Endothelial cell of umbilical vein (primary cell): ENCODE measurements around the gene GPR151. TPM values are rescaled to one million over a fixed set of nuclear protein-coding genes. Genes with fewer than 3 reads are reported as not detected.

Source experiments
- BruUV-seq: library from RNA; stranded (reverse); fragments of 400-500 nt; replicated peaks from 2 replicates; lab custom pipeline; 2021; lab: Mats Ljungman, UMichigan
- CTCF ChIA-PET: fragments of 300-600, 350-600 bp; sonication (Branson Sonifier 250); formaldehyde crosslinking; loops from one replicate; lab custom pipeline; 2021; ENCODE audit warnings: antibody characterized with exemption, inconsistent platforms; lab: Charles Lee
- POLR2A ChIA-PET: fragments of 300-600, 350-600 bp; sonication (Branson Sonifier 250); formaldehyde crosslinking; loops from one replicate; lab custom pipeline; 2021; ENCODE audit warnings: antibody characterized with exemption, inconsistent platforms; lab: Charles Lee
- DNase-seq: peaks from one replicate; pipeline ENCODE4 v3.0.0-alpha.2; 2011; ENCODE audit warnings: low read depth, low spot score
- FAIRE-seq: peaks from 2 replicates; lab custom pipeline; 2011; peaks lifted over from hg19 to GRCh38; lab: Jason Lieb, UNC
- H2AFZ ChIP-seq: 2 replicates; pipeline ENCODE4 v1.6.0; 2012; ENCODE audit warnings: low read depth, low read length, control low read depth, inconsistent platforms
- H3K27ac ChIP-seq: 2 replicates; pipeline ENCODE4 v1.5.1; 2011; ENCODE audit warnings: low read depth, mild to moderate bottlenecking, control low read depth, low read length, moderate library complexity; ENCODE audit not compliant: insufficient read depth
- H3K27me3 ChIP-seq, 2 experiments: 2 replicates each; pipeline versions ENCODE4 v1.6.0 to v1.6.1; 2011; ENCODE audit warnings: low read length in 2 of 2, mixed read lengths in 1 of 2; ENCODE audit not compliant: control insufficient read depth in 2 of 2, insufficient read depth in 2 of 2
- H3K36me3 ChIP-seq, 2 experiments: 2 replicates in 1 of 2; 3 replicates in 1 of 2; pipeline ENCODE4 v1.5.1; 2011; ENCODE audit warnings: low read length in 2 of 2, mild to moderate bottlenecking in 1 of 2, moderate library complexity in 1 of 2; ENCODE audit not compliant: control insufficient read depth in 2 of 2, insufficient read depth in 2 of 2; ENCODE audit errors: extremely low read depth in 1 of 2
- H3K4me1 ChIP-seq: 3 replicates; pipeline ENCODE4 v1.5.1; 2011; ENCODE audit warnings: mild to moderate bottlenecking, low read length; ENCODE audit not compliant: control insufficient read depth, insufficient read depth; ENCODE audit errors: extremely low read depth
- H3K4me2 ChIP-seq: 2 replicates; pipeline ENCODE4 v1.6.1; 2011; ENCODE audit warnings: low read length, control low read depth, mixed read lengths; ENCODE audit not compliant: insufficient read depth
- H3K4me3 ChIP-seq, 3 experiments: fragments of 200-600 bp in 1 of 3; sonication (generic), shearing (Covaris generic) in 1 of 3; replicated peaks in 1 of 3; 2 replicates each; pipeline ENCODE4 v1.5.1; 2011 to 2016; ENCODE audit warnings: control low read depth in 3 of 3, low read length in 3 of 3, mild to moderate bottlenecking in 2 of 3, inconsistent platforms in 1 of 3, low read depth in 1 of 3, moderate library complexity in 1 of 3; ENCODE audit not compliant: insufficient read depth in 1 of 3
- H3K79me2 ChIP-seq: 2 replicates; pipeline ENCODE4 v1.6.0; 2012; ENCODE audit warnings: low read length, inconsistent platforms; ENCODE audit not compliant: control insufficient read depth, insufficient read depth
- H3K9ac ChIP-seq: replicated peaks from 2 replicates; pipeline ENCODE3; 2011; ENCODE audit warnings: low read length, control low read depth; ENCODE audit not compliant: insufficient read depth; ENCODE audit errors: extremely low read depth
- H3K9me1 ChIP-seq: replicated peaks from 3 replicates; pipeline ENCODE4 v1.6.0; 2011; ENCODE audit warnings: mild to moderate bottlenecking, low read length; ENCODE audit not compliant: control insufficient read depth, insufficient read depth; ENCODE audit errors: extremely low read depth
- H3K9me3 ChIP-seq: replicated peaks from 2 replicates; pipeline ENCODE4 v1.5.1; 2012; ENCODE audit warnings: low read length, inconsistent platforms; ENCODE audit not compliant: control insufficient read depth, insufficient read depth
- H4K20me1 ChIP-seq: replicated peaks from 2 replicates; pipeline ENCODE3; 2011; ENCODE audit warnings: mild to moderate bottlenecking, low read length; ENCODE audit not compliant: control insufficient read depth, insufficient read depth; ENCODE audit errors: extremely low read depth
- CTCF ChIP-seq, 2 donors: IDR thresholded peaks; 1 replicate in 1 of 2; 2 replicates in 1 of 2; pipeline ENCODE4 v1.5.1; 2011; ENCODE audit warnings: low read length in 2 of 2, mild to moderate bottlenecking in 2 of 2, moderate library complexity in 2 of 2, control low read depth in 1 of 2, inconsistent platforms in 1 of 2, low read depth in 1 of 2; ENCODE audit not compliant: insufficient read depth in 1 of 2; ENCODE audit errors: extremely low read depth in 1 of 2
- EZH2 ChIP-seq: IDR thresholded peaks from 2 replicates; pipeline ENCODE4 v1.6.1; 2012; ENCODE audit warnings: borderline replicate concordance, low read depth, mild to moderate bottlenecking, moderate library complexity, low read length, inconsistent platforms; ENCODE audit not compliant: severe bottlenecking
- FOS ChIP-seq: IDR thresholded peaks from 2 replicates; pipeline ENCODE4 v1.6.1; 2011; ENCODE audit warnings: mild to moderate bottlenecking, low read length, moderate library complexity, borderline replicate concordance; ENCODE audit not compliant: insufficient read depth
- GATA2 ChIP-seq: IDR thresholded peaks from 2 replicates; pipeline ENCODE4 v1.7.0; 2011; ENCODE audit warnings: low read depth, mild to moderate bottlenecking, moderate library complexity, mixed read lengths, low read length; ENCODE audit not compliant: insufficient read length, insufficient read depth
- JUN ChIP-seq: IDR thresholded peaks from 2 replicates; pipeline ENCODE4 v1.6.1; 2011; ENCODE audit warnings: borderline replicate concordance, low read depth; ENCODE audit not compliant: insufficient read length, insufficient read depth
- MAX ChIP-seq: IDR thresholded peaks from 2 replicates; pipeline ENCODE4 v1.6.1; 2011; ENCODE audit not compliant: insufficient read depth, insufficient read length
- MYC ChIP-seq: IDR thresholded peaks from one replicate; pipeline ENCODE4 v1.6.1; 2011; ENCODE audit warnings: mild to moderate bottlenecking, low read depth, low read length
- POLR2A ChIP-seq: IDR thresholded peaks from 2 replicates; pipeline ENCODE4 v1.6.1; 2012; ENCODE audit warnings: low read depth, mild to moderate bottlenecking, control low read depth, low read length
- POLR2AphosphoS5 ChIP-seq: IDR thresholded peaks from 2 replicates; pipeline ENCODE4 v1.6.1; 2012; ENCODE audit warnings: low read depth, mild to moderate bottlenecking, control low read depth, low read length, moderate library complexity; ENCODE audit not compliant: insufficient read depth
- dilution Hi-C: fragments of 300-500 bp; cut with MboI; formaldehyde crosslinking; loops from one replicate; pipeline ENCODE4 v1.15.0; 2019; ENCODE audit warnings: low sequenced_read_pairs; ENCODE audit not compliant: extremely low pct_ligation_motif_present
- intact Hi-C: fragments of 100-400 bp; cut with micrococcal nuclease; formaldehyde crosslinking; loops from one replicate; pipeline ENCODE4 v1.10.0; 2022
- polyA plus RNA-seq, 4 experiments: library from polyadenylated mRNA; depleted of rRNA in 3 of 4; stranded (reverse) in 3 of 4; unstranded in 1 of 4; fragments of >200 nt; gene quantifications; 2 replicates each; pipeline versions ENCODE4 v1.2.1 to v1.2.3, GENCODE V29; 2011 to 2012; ENCODE audit warnings: missing spikeins in 1 of 4
- total RNA-seq: library from RNA; stranded (reverse); gene quantifications from 2 replicates; pipeline ENCODE4 v1.2.3, GENCODE V29; 2021

Gene GPR151
- total and polyA plus RNA-seq, 2 donors (not counting 3 experiments of a cell fraction or from before 2014, with no cell fraction given), result 0.06 TPM; not detected in 1

- peaks cover 2% of the 10 kb centered on the region for H4K20me1 ChIP-seq
- peaks cover 8 to 35% of the 10 kb centered on the region in 2 experiments for H3K36me3 ChIP-seq
- H3K27ac ChIP-seq, result no peak overlapping the region
- H3K9ac ChIP-seq, result no peak overlapping the region
- no peaks in the 10 kb centered on the region for H3K27me3 ChIP-seq
- H2AFZ ChIP-seq, result no peak overlapping the region
- no TSS peak for BruUV-seq
- POLR2A ChIA-PET, result interaction anchor here (0.6 kb wide), 1 partner anchor 1378 kb away, joined by 3 read pairs; no protein-coding TSS in a partner anchor
- H3K9me3 ChIP-seq, result no peaks in the 10 kb centered on the region
- DNase-seq, result peak; percentile 58
- no peak for TF ChIP-seq POLR2A
- TF ChIP-seq CTCF (IDR thresholded peaks at IDR 0.05; ENCODE audit: extremely low read depth in 1 of 2, insufficient read depth in 1 of 2, low read depth in 1 of 2, low read length in 2 of 2), result peak; percentile 21 to 32
- no peak overlapping the region for H3K4me3 ChIP-seq
- peak; percentile 38 for FAIRE-seq
- intact Hi-C loops (loop anchor here (1.0 kb wide), 1 partner anchor 62 kb away; no protein-coding TSS in a partner anchor), dilution Hi-C loops (no loop called here)
- H3K9me1 ChIP-seq, result no peaks in the 10 kb centered on the region
- peaks cover 64% of the 10 kb centered on the region for H3K79me2 ChIP-seq
- CTCF ChIA-PET, result interaction anchor here (0.8 to 1.5 kb wide), 7 partner anchors 8 to 722 kb away, joined by 3 to 9 read pairs (median 4); no protein-coding TSS in a partner anchor
- peaks cover 10% of the 10 kb centered on the region for H3K4me1 ChIP-seq
- no peak overlapping the region for H3K4me2 ChIP-seq
These were observed 49.3 kb downstream of the GPR151 start for GRCh38 chr5:146466521-146467349.

GRCh38 chr5:146463446-146463845, 52.5 kb downstream of the GPR151 start:
- dilution Hi-C loops, result no loop called here
- H3K36me3 ChIP-seq, result peaks cover 4 to 28% of the 10 kb centered on the region in 2 experiments

More at GRCh38 chr5:146463446-146463845, 52.5 kb downstream of the GPR151 start:
- Histone ChIP-seq H3K4me3 (no peak overlapping the region), H3K4me2 (no peak overlapping the region), H3K4me1 (peaks cover 22% of the 10 kb centered on the region), H3K79me2 (peaks cover 77% of the 10 kb centered on the region), H2AFZ (no peak overlapping the region), H3K27ac (no peak overlapping the region), H4K20me1 (no peaks in the 10 kb centered on the region), H3K27me3 (no peaks in the 10 kb centered on the region), H3K9ac (no peak overlapping the region), H3K9me1 (no peaks in the 10 kb centered on the region), H3K9me3 (no peaks in the 10 kb centered on the region)
- FAIRE-seq (no peak), DNase-seq (no peak)
- POLR2A ChIA-PET, result interaction anchor here (0.5 kb wide), 1 partner anchor 41 kb away, joined by 3 read pairs; no protein-coding TSS in a partner anchor
- no peak for TF ChIP-seq POLR2AphosphoS5
- TF ChIP-seq POLR2A, result no peak
- TF ChIP-seq MAX, result no peak
- TF ChIP-seq JUN, result no peak
- TF ChIP-seq GATA2, result no peak
- no peak for TF ChIP-seq FOS
- no peak for TF ChIP-seq MYC
- no peak for TF ChIP-seq CTCF (IDR thresholded peaks at IDR 0.05; ENCODE audit: extremely low read depth in 1 of 2, insufficient read depth in 1 of 2, low read depth in 1 of 2, low read length in 2 of 2)
- TF ChIP-seq EZH2, result no peak
- no TSS peak for BruUV-seq
- CTCF ChIA-PET, result interaction anchor here (1.0 to 1.7 kb wide), 2 partner anchors 17 to 725 kb away, joined by 3 read pairs; no protein-coding TSS in a partner anchor
- intact Hi-C loops, result no loop called here
